Loucy (cell line): ENCODE results near the gene PPARGC1A.

Source experiments
- H2AFZ ChIP-seq: fragments of 200-600 bp; sonication (generic); 2 replicates; pipeline ENCODE4 v1.6.0; 2016; ENCODE audit warnings: antibody characterized with exemption, mild to moderate bottlenecking, low read length, moderate library complexity
- H3F3A ChIP-seq: fragments of 200-600 bp; 2 replicates; pipeline ENCODE4 v1.6.0; 2016; ENCODE audit warnings: antibody characterized with exemption, low read depth, mild to moderate bottlenecking
- H3K27me3 ChIP-seq: fragments of 200-600 bp; sonication (generic); 2 replicates; pipeline ENCODE4 v1.6.1; 2014; ENCODE audit warnings: low read length, mild to moderate bottlenecking; ENCODE audit not compliant: insufficient read depth, poor library complexity, severe bottlenecking
- H3K36me3 ChIP-seq: fragments of 200-600 bp; sonication (generic); 2 replicates; pipeline ENCODE4 v1.6.1; 2016; ENCODE audit warnings: low read length; ENCODE audit not compliant: insufficient read depth
- H3K4me1 ChIP-seq: fragments of 200-600 bp; sonication (generic); 2 replicates; pipeline ENCODE4 v1.5.1; 2014; ENCODE audit warnings: low read length, mild to moderate bottlenecking; ENCODE audit not compliant: insufficient read depth, poor library complexity, severe bottlenecking
- H3K4me2 ChIP-seq: fragments of 200-600 bp; sonication (generic); 2 replicates; pipeline ENCODE4 v1.6.0; 2014; ENCODE audit warnings: antibody characterized with exemption, low read length, low read depth, mild to moderate bottlenecking; ENCODE audit not compliant: poor library complexity, severe bottlenecking
- H3K4me3 ChIP-seq: fragments of 200-600 bp; sonication (generic); 2 replicates; pipeline ENCODE4 v1.5.1; 2014; ENCODE audit warnings: low read length, mild to moderate bottlenecking, mixed read lengths; ENCODE audit not compliant: poor library complexity, severe bottlenecking
- H3K79me2 ChIP-seq: fragments of 200-600 bp; sonication (generic); 2 replicates; pipeline ENCODE4 v1.6.1; 2014; ENCODE audit warnings: low read length; ENCODE audit not compliant: insufficient read depth
- H3K9ac ChIP-seq: fragments of 200-600 bp; sonication (generic); 2 replicates; pipeline ENCODE4 v1.6.0; 2014; ENCODE audit warnings: mild to moderate bottlenecking, low read depth, low read length, moderate library complexity; ENCODE audit not compliant: poor library complexity, severe bottlenecking
- H3K9me2 ChIP-seq: fragments of 200-600 bp; sonication (generic); replicated peaks from 2 replicates; pipeline ENCODE4 v1.6.1; 2016; ENCODE audit warnings: low read depth, low read length, mixed read lengths
- H3K9me3 ChIP-seq: fragments of 200-600 bp; sonication (generic); 2 replicates; pipeline ENCODE4 v1.6.1; 2014; ENCODE audit warnings: mild to moderate bottlenecking, antibody characterized with exemption, low read length, low read depth; ENCODE audit not compliant: insufficient read depth
- H4K20me1 ChIP-seq: fragments of 200-600 bp; sonication (generic); 2 replicates; pipeline ENCODE4 v1.6.0; 2014; ENCODE audit warnings: antibody characterized with exemption, low read length, mild to moderate bottlenecking; ENCODE audit not compliant: insufficient read depth, poor library complexity, severe bottlenecking
- CTCF ChIP-seq: fragments of 200-600 bp; sonication (generic); conservative IDR thresholded peaks from 2 replicates; pipeline ENCODE4 v1.5.1; 2014; ENCODE audit warnings: mild to moderate bottlenecking, antibody characterized with exemption, low read length
- EZH2phosphoT487 ChIP-seq: fragments of 200-600 bp; IDR thresholded peaks from 2 replicates; pipeline ENCODE4 v1.6.1; 2018; ENCODE audit warnings: antibody characterized with exemption, mild to moderate bottlenecking, moderate library complexity, borderline replicate concordance

Gene PPARGC1A

GRCh38 chr4:23839279-23839678 is 50.6 kb downstream of the PPARGC1A start:
- Histone ChIP-seq H3K4me1 (no peaks in the 10 kb centered on the region), H3K4me3 (no peak overlapping the region)
- TF ChIP-seq CTCF: no peak
- no peak for TF ChIP-seq EZH2phosphoT487

GRCh38 chr4:23838607-23839006 is 51.2 kb downstream of the PPARGC1A start:
- no peaks in the 10 kb centered on the region for H3K79me2 ChIP-seq
- no peaks in the 10 kb centered on the region for H4K20me1 ChIP-seq
- TF ChIP-seq CTCF (no peak), EZH2phosphoT487 (no peak)
- no peak overlapping the region for H2AFZ ChIP-seq
- H3K4me1 ChIP-seq: no peaks in the 10 kb centered on the region
- no peaks in the 10 kb centered on the region for H3F3A ChIP-seq
- no peak overlapping the region for H3K9ac ChIP-seq
- H3K4me2 ChIP-seq: no peak overlapping the region
- H3K36me3 ChIP-seq: no peaks in the 10 kb centered on the region
- H3K9me2 ChIP-seq: no peaks in the 10 kb centered on the region; the same call in 1 of the 2 replicates
- H3K9me3 ChIP-seq: no peaks in the 10 kb centered on the region; the same call in 1 of the 2 replicates
- no peak overlapping the region for H3K4me3 ChIP-seq
- H3K27me3 ChIP-seq: no peaks in the 10 kb centered on the region

More at GRCh38 chr4:23839279-23839678, 50.6 kb downstream of the PPARGC1A start:
- Histone ChIP-seq H3K9me3 (no peaks in the 10 kb centered on the region; the same call in 1 of the 2 replicates), H3K4me2 (no peak overlapping the region), H3F3A (no peaks in the 10 kb centered on the region), H3K9ac (no peak overlapping the region), H2AFZ (no peak overlapping the region), H3K9me2 (no peaks in the 10 kb centered on the region; the same call in 1 of the 2 replicates), H3K27me3 (no peaks in the 10 kb centered on the region), H4K20me1 (no peaks in the 10 kb centered on the region), H3K79me2 (no peaks in the 10 kb centered on the region), H3K36me3 (no peaks in the 10 kb centered on the region)

- Histone ChIP-seq H3K4me3 (no peak overlapping the region), H4K20me1 (no peaks in the 10 kb centered on the region), H3F3A (no peaks in the 10 kb centered on the region), H3K79me2 (no peaks in the 10 kb centered on the region), H3K4me1 (no peaks in the 10 kb centered on the region), H3K9me2 (no peaks in the 10 kb centered on the region; the same call in 1 of the 2 replicates), H3K27me3 (no peaks in the 10 kb centered on the region), H3K36me3 (no peaks in the 10 kb centered on the region), H3K9ac (no peak overlapping the region), H3K4me2 (no peak overlapping the region), H3K9me3 (no peaks in the 10 kb centered on the region; the same call in 1 of the 2 replicates), H2AFZ (no peak overlapping the region)
- TF ChIP-seq CTCF (no peak), EZH2phosphoT487 (no peak)
Measured at GRCh38 chr4:23838131-23838530, 51.7 kb downstream of the PPARGC1A start.
